ENCODE measurements around the gene GSTA5.

Gene GSTA5

DNA sequence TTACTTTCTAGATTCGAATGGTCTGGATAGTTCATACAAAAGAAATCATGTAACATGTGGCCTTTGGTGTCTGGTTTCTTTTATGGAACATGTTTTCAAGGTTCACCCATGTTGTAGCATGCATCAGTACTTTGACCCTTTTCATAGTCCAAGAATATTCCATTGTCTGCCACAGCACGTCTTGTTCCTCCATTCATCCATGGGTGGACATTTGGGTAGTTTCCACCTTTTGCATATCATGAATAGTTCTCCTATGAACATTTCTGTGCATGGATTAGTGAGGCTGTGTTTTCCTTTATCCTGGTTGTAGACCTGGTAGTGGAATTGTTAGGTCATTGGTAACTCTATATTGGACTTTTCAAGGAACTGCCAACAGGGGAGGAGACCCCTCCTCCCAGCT is 37.2 kb upstream of the GSTA5 start:
- Histone ChIP-seq H3K4me2 (ENCODE audit: low read length) (no peak overlapping the region), H3K4ac (ENCODE audit: low read depth, low read length) (no peak overlapping the region), H3K27ac (ENCODE audit: low read depth, low read length) (no peak overlapping the region), H3K79me1 (ENCODE audit: low read length) (no peaks in the 10 kb centered on the region), H2AK5ac (ENCODE audit: low read length) (no peak overlapping the region), H3K79me2 (ENCODE audit: control insufficient read depth, insufficient read depth, low read length) (no peaks in the 10 kb centered on the region), H3K56ac (ENCODE audit: low read length) (no peak overlapping the region), H4K8ac (ENCODE audit: low read depth, low read length) (no peak overlapping the region), H3K27me3 (ENCODE audit: insufficient read depth, low read length, poor library complexity) (no peaks in the 10 kb centered on the region), H3K36me3 (ENCODE audit: control insufficient read depth, insufficient read depth, low read length) (no peaks in the 10 kb centered on the region), H3K23ac (ENCODE audit: low read length) (no peak overlapping the region), H2BK15ac (replicated peaks; ENCODE audit: low read depth) (no peak overlapping the region), H3K18ac (ENCODE audit: low read length) (no peak overlapping the region), H2BK120ac (ENCODE audit: low read depth, low read length) (no peak overlapping the region), H4K5ac (ENCODE audit: low read length) (no peak overlapping the region), H3K4me1 (ENCODE audit: control insufficient read depth, low read depth, low read length) (no peaks in the 10 kb centered on the region), H2BK5ac (ENCODE audit: low read length) (no peak overlapping the region), H3K4me3 (ENCODE audit: low read length) (no peak overlapping the region), H3K9ac (ENCODE audit: low read length) (no peak overlapping the region)
- WGBS (ENCODE audit: extremely low coverage, insufficient coverage, low lambda C conversion rate): no CpG with 5 or more reads among the region's 2 CpGs
- DNase-seq: no peak

DNA sequence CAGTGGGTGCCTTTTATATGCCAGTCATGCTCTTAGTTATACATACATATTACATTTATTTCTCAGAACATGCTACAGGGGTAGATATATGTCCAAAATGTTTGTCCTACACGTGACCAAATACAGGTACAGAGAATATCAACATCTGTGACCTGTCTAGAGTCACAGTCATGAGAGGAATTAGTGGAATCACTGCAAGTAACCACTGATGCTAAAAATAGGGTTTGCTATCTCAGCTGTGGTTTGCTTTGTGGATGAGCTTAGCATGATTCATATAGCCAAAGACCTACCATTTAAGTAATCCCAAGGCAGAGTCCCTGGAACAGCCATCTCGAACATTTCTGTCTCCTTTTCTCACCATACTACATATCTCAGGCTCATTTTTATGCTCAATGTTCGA is 36.6 kb upstream of the GSTA5 start:
- H3K9ac ChIP-seq (ENCODE audit: low read length): no peak overlapping the region
- DNase-seq: no peak
- no peak overlapping the region for H3K4me2 ChIP-seq (ENCODE audit: low read length)
- H3K4me3 ChIP-seq (ENCODE audit: low read length): no peak overlapping the region
- no peaks in the 10 kb centered on the region for H3K4me1 ChIP-seq (ENCODE audit: control insufficient read depth, low read depth, low read length)
- H2BK5ac ChIP-seq (ENCODE audit: low read length): no peak overlapping the region
- H4K5ac ChIP-seq (ENCODE audit: low read length): no peak overlapping the region
- H3K4ac ChIP-seq (ENCODE audit: low read depth, low read length): no peak overlapping the region
- WGBS (ENCODE audit: extremely low coverage, insufficient coverage, low lambda C conversion rate): no CpG with 5 or more reads among the region's 3 CpGs
- no peaks in the 10 kb centered on the region for H3K79me1 ChIP-seq (ENCODE audit: low read length)
- H3K27ac ChIP-seq (ENCODE audit: low read depth, low read length): no peak overlapping the region
- H2BK120ac ChIP-seq (ENCODE audit: low read depth, low read length): no peak overlapping the region
- no peaks in the 10 kb centered on the region for H3K79me2 ChIP-seq (ENCODE audit: control insufficient read depth, insufficient read depth, low read length)
- no peak overlapping the region for H3K18ac ChIP-seq (ENCODE audit: low read length)
- H2AK5ac ChIP-seq (ENCODE audit: low read length): no peak overlapping the region
- no peaks in the 10 kb centered on the region for H3K36me3 ChIP-seq (ENCODE audit: control insufficient read depth, insufficient read depth, low read length)
- no peak overlapping the region for H3K23ac ChIP-seq (ENCODE audit: low read length)
- H4K8ac ChIP-seq (ENCODE audit: low read depth, low read length): no peak overlapping the region
- H3K27me3 ChIP-seq (ENCODE audit: insufficient read depth, low read length, poor library complexity): no peaks in the 10 kb centered on the region
- no peak overlapping the region for H3K56ac ChIP-seq (ENCODE audit: low read length)
- no peak overlapping the region for H2BK15ac ChIP-seq (replicated peaks; ENCODE audit: low read depth)

DNA sequence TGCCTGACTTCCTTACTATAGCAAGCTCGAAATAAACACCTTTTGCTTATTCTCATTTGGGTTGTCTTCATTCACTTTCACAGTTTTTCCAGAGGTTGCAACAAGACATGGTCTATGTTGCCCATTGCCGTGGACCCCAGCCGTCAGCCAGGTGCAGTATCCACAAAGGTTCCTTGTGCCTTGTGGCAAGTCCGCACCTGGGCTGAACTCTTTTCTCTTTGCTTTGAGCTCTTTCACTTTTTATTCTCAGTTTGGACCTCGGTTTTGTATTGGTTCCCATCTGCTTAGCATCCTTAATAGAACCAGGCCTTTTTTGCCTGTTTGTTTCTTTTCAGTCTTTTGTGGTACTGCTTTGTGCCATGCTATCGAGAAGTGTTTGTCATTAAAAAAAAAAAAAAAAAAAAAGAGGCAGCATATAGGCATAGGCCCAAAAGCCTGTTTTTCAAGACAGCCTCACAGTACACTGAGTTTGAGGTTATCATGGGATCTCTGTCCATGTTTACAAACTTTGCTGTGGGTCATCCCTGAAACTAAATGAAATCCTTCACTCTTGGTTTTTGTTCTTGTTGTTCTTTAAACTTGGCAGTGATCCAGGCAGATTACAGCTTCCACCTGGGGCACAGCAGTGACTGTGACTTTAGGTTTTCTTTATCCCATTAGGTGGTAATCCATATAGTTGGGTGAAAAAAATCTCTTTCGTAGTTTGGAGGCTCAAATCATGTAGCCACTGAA is 35.6 kb upstream of the GSTA5 start:
- H3K4me1 ChIP-seq (ENCODE audit: control insufficient read depth, low read depth, low read length): no peaks in the 10 kb centered on the region
- H4K8ac ChIP-seq (ENCODE audit: low read depth, low read length): no peak overlapping the region
- H3K23ac ChIP-seq (ENCODE audit: low read length): no peak overlapping the region
- no peak overlapping the region for H3K4me2 ChIP-seq (ENCODE audit: low read length)
- H3K9ac ChIP-seq (ENCODE audit: low read length): no peak overlapping the region
- no peak overlapping the region for H4K5ac ChIP-seq (ENCODE audit: low read length)
- no CpG with 5 or more reads among the region's 7 CpGs for WGBS (ENCODE audit: extremely low coverage, insufficient coverage, low lambda C conversion rate)
- H3K56ac ChIP-seq (ENCODE audit: low read length): no peak overlapping the region
- H3K79me2 ChIP-seq (ENCODE audit: control insufficient read depth, insufficient read depth, low read length): no peaks in the 10 kb centered on the region
- no peak overlapping the region for H2BK15ac ChIP-seq (replicated peaks; ENCODE audit: low read depth)
- H3K79me1 ChIP-seq (ENCODE audit: low read length): no peaks in the 10 kb centered on the region
- H3K27ac ChIP-seq (ENCODE audit: low read depth, low read length): no peak overlapping the region
- no peak for DNase-seq
- no peak overlapping the region for H2BK120ac ChIP-seq (ENCODE audit: low read depth, low read length)
- no peak overlapping the region for H2AK5ac ChIP-seq (ENCODE audit: low read length)
- H3K4me3 ChIP-seq (ENCODE audit: low read length): no peak overlapping the region
- H3K4ac ChIP-seq (ENCODE audit: low read depth, low read length): no peak overlapping the region
- H3K27me3 ChIP-seq (ENCODE audit: insufficient read depth, low read length, poor library complexity): no peaks in the 10 kb centered on the region
- no peak overlapping the region for H2BK5ac ChIP-seq (ENCODE audit: low read length)
- no peaks in the 10 kb centered on the region for H3K36me3 ChIP-seq (ENCODE audit: control insufficient read depth, insufficient read depth, low read length)
- no peak overlapping the region for H3K18ac ChIP-seq (ENCODE audit: low read length)

DNA sequence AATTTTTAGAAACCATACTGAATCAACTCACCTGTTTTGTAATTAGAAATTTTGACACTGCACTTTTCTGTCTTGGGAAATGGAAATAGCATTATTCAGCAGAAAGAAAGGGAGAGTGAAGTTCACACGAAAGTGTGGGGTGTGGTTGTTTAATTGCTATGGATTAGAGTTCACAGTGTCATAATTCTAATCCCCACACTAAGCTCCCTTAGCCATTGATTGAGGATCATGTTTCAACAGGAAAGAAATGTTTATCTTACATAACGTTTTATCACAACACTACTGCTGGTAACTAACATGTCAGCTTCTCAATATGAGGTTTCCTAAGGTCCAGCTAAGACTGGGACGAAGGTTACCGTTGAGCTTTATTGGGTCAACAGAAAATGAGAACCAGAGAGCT is 31.4 kb upstream of the GSTA5 start:
- H3K79me2 ChIP-seq (ENCODE audit: control insufficient read depth, insufficient read depth, low read length): no peaks in the 10 kb centered on the region
- H3K23ac ChIP-seq (ENCODE audit: low read length): no peak overlapping the region
- DNase-seq: no peak
- no peak overlapping the region for H3K9ac ChIP-seq (ENCODE audit: low read length)
- no peaks in the 10 kb centered on the region for H3K4me1 ChIP-seq (ENCODE audit: control insufficient read depth, low read depth, low read length)
- no peak overlapping the region for H3K27ac ChIP-seq (ENCODE audit: low read depth, low read length)
- H4K5ac ChIP-seq (ENCODE audit: low read length): no peak overlapping the region
- no peak overlapping the region for H3K18ac ChIP-seq (ENCODE audit: low read length)
- no peaks in the 10 kb centered on the region for H3K36me3 ChIP-seq (ENCODE audit: control insufficient read depth, insufficient read depth, low read length)
- no peak overlapping the region for H3K4me2 ChIP-seq (ENCODE audit: low read length)
- no peak overlapping the region for H2BK120ac ChIP-seq (ENCODE audit: low read depth, low read length)
- H3K79me1 ChIP-seq (ENCODE audit: low read length): no peaks in the 10 kb centered on the region
- no peak overlapping the region for H2BK5ac ChIP-seq (ENCODE audit: low read length)
- H2AK5ac ChIP-seq (ENCODE audit: low read length): no peak overlapping the region
- no CpG with 5 or more reads among the region's 4 CpGs for WGBS (ENCODE audit: extremely low coverage, insufficient coverage, low lambda C conversion rate)
- H3K4me3 ChIP-seq (ENCODE audit: low read length): no peak overlapping the region
- H3K4ac ChIP-seq (ENCODE audit: low read depth, low read length): no peak overlapping the region
- no peak overlapping the region for H3K56ac ChIP-seq (ENCODE audit: low read length)
- H2BK15ac ChIP-seq (replicated peaks; ENCODE audit: low read depth): no peak overlapping the region
- H4K8ac ChIP-seq (ENCODE audit: low read depth, low read length): no peak overlapping the region
- H3K27me3 ChIP-seq (ENCODE audit: insufficient read depth, low read length, poor library complexity): no peaks in the 10 kb centered on the region

GRCh38 chr6:52871621-52872020 is 31.0 kb upstream of the GSTA5 start:
- H2BK120ac ChIP-seq (ENCODE audit: low read depth, low read length): no peak overlapping the region
- no peak overlapping the region for H4K5ac ChIP-seq (ENCODE audit: low read length)
- H3K18ac ChIP-seq (ENCODE audit: low read length): no peak overlapping the region
- no peak overlapping the region for H3K27ac ChIP-seq (ENCODE audit: low read depth, low read length)
- no peak overlapping the region for H3K9ac ChIP-seq (ENCODE audit: low read length)
- WGBS (ENCODE audit: extremely low coverage, insufficient coverage, low lambda C conversion rate): no CpG with 5 or more reads among the region's 3 CpGs
- H2BK5ac ChIP-seq (ENCODE audit: low read length): no peak overlapping the region
- H3K27me3 ChIP-seq (ENCODE audit: insufficient read depth, low read length, poor library complexity): no peaks in the 10 kb centered on the region
- H3K79me2 ChIP-seq (ENCODE audit: control insufficient read depth, insufficient read depth, low read length): no peaks in the 10 kb centered on the region
- no peak overlapping the region for H3K56ac ChIP-seq (ENCODE audit: low read length)
- H3K23ac ChIP-seq (ENCODE audit: low read length): no peak overlapping the region
- no peak for DNase-seq
- H4K8ac ChIP-seq (ENCODE audit: low read depth, low read length): no peak overlapping the region
- no peaks in the 10 kb centered on the region for H3K79me1 ChIP-seq (ENCODE audit: low read length)
- no peaks in the 10 kb centered on the region for H3K4me1 ChIP-seq (ENCODE audit: control insufficient read depth, low read depth, low read length)
- no peak overlapping the region for H3K4ac ChIP-seq (ENCODE audit: low read depth, low read length)
- H3K4me3 ChIP-seq (ENCODE audit: low read length): no peak overlapping the region
- H2AK5ac ChIP-seq (ENCODE audit: low read length): no peak overlapping the region
- H2BK15ac ChIP-seq (replicated peaks; ENCODE audit: low read depth): no peak overlapping the region
- H3K4me2 ChIP-seq (ENCODE audit: low read length): no peak overlapping the region
- H3K36me3 ChIP-seq (ENCODE audit: control insufficient read depth, insufficient read depth, low read length): no peaks in the 10 kb centered on the region

All from mesendoderm (in vitro differentiated cells).